Lung (tissue), 12 donors: Measurements from ENCODE around the gene BPTF. TPM values are rescaled to one million over a fixed set of nuclear protein-coding genes. Genes with fewer than 3 reads are reported as not detected.
"Not testable (repeated sequence)": the region's sequence is repeated elsewhere in the genome, so short reads cannot be mapped to it uniquely, and the experiment has no call there.

Experiments used
- ATAC-seq: fragments of 200-7000 bp; cut with Tn5 transposase; one replicate; pipeline ENCODE4 v1.9.1; 2020; ENCODE audit warnings: moderate number of reproducible peaks; ENCODE audit not compliant: insufficient read depth, low FRiP score
- DNase-seq, 3 donors: peaks; one replicate each; pipeline ENCODE4 v3.0.0-alpha.2; 2013 to 2017
- H3K27ac ChIP-seq, 2 donors: one replicate each; pipeline ENCODE4 v1.5.1; 2013; ENCODE audit warnings: mild to moderate bottlenecking in 2 of 2, moderate library complexity in 2 of 2, control low read depth in 1 of 2, inconsistent platforms in 1 of 2, low read depth in 1 of 2, low read length in 1 of 2
- H3K27me3 ChIP-seq, 3 donors: one replicate each; pipeline ENCODE4 v1.5.1; 2013; ENCODE audit warnings: low read length in 2 of 3; ENCODE audit not compliant: control insufficient read depth in 3 of 3, insufficient read depth in 3 of 3
- H3K36me3 ChIP-seq, 4 donors: one replicate each; pipeline ENCODE4 v1.5.1; 2013; ENCODE audit warnings: low read length in 4 of 4, mild to moderate bottlenecking in 1 of 4, moderate library complexity in 1 of 4; ENCODE audit not compliant: control insufficient read depth in 4 of 4, insufficient read depth in 4 of 4
- H3K4me1 ChIP-seq, 5 donors: one replicate each; pipeline ENCODE4 v1.5.1; 2013; ENCODE audit warnings: low read length in 5 of 5, mild to moderate bottlenecking in 2 of 5, moderate library complexity in 1 of 5; ENCODE audit not compliant: control insufficient read depth in 5 of 5, insufficient read depth in 5 of 5
- H3K4me3 ChIP-seq: one replicate; pipeline ENCODE4 v1.5.1; 2013; ENCODE audit warnings: mild to moderate bottlenecking, control low read depth, moderate library complexity
- H3K9ac ChIP-seq, 2 donors: one replicate each; pipeline ENCODE4 v1.5.1; 2013; ENCODE audit warnings: low read length in 2 of 2, control low read depth in 1 of 2; ENCODE audit not compliant: insufficient read depth in 1 of 2
- H3K9me3 ChIP-seq, 4 donors: one replicate each; pipeline ENCODE4 v1.5.1; 2013; ENCODE audit warnings: low read length in 3 of 4, mild to moderate bottlenecking in 1 of 4, moderate library complexity in 1 of 4; ENCODE audit not compliant: control insufficient read depth in 4 of 4, insufficient read depth in 3 of 4
- WGBS, 2 donors: extraction: QIAGEN DNeasy Blood & Tissue Kit; methylation state at CpG; one replicate each; pipeline ENCODE4 v1.1.7; 2013; 5-methylcytosine and 5-hydroxymethylcytosine counted together
- polyA plus RNA-seq, 2 donors: library from polyadenylated mRNA; stranded (reverse); fragments of 200-250 nt; gene quantifications; one replicate each; pipeline ENCODE4 v1.2.1, GENCODE V29; 2013
- total RNA-seq, 2 donors: library from RNA; depleted of rRNA in 1 of 2; stranded (reverse); fragments of >200 nt in 1 of 2; gene quantifications; one replicate each; pipeline ENCODE4 v1.2.1, GENCODE V29; 2014 to 2021
- TF ChIP-seq, protein P1 (sequence below): IDR thresholded peaks from 2 replicates; pipeline ENCODE4 v1.5.1; 2012; ENCODE audit warnings: mild to moderate bottlenecking; ENCODE audit errors: control extremely low read depth, extremely low read depth
- donor health status: control.
- donor health status: control.
- donor health status: Bipolar disorder and iron deficiency.
- donor health status: healthy.
- donor health status: DM: yes; HTN: yes; CAD: no.

Gene BPTF
- total and polyA plus RNA-seq, 4 donors = 12.2 to 179 (median 47.4) TPM

DNA sequence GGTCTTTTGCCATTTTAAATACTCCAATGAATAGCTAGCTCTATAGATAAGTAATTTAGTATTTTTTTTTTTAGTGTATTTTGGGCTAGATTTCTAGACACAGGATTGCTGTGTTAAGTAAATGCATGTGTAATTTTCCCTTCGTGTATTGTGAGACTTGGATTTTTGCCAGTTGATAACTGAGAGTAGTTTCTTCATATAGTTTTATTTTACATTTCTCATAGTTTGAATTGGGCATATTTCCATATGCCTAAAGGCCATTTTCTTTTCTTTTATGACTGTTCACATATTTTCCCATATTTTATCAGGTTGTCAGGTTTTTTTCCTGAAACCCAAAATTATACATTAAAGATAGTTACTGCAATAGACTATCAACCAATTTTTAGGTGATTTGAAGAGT is 59.4 kb downstream of the BPTF start:
- H3K27me3 ChIP-seq = no peaks in the 10 kb centered on the region
- TF ChIP-seq, protein P1, sequence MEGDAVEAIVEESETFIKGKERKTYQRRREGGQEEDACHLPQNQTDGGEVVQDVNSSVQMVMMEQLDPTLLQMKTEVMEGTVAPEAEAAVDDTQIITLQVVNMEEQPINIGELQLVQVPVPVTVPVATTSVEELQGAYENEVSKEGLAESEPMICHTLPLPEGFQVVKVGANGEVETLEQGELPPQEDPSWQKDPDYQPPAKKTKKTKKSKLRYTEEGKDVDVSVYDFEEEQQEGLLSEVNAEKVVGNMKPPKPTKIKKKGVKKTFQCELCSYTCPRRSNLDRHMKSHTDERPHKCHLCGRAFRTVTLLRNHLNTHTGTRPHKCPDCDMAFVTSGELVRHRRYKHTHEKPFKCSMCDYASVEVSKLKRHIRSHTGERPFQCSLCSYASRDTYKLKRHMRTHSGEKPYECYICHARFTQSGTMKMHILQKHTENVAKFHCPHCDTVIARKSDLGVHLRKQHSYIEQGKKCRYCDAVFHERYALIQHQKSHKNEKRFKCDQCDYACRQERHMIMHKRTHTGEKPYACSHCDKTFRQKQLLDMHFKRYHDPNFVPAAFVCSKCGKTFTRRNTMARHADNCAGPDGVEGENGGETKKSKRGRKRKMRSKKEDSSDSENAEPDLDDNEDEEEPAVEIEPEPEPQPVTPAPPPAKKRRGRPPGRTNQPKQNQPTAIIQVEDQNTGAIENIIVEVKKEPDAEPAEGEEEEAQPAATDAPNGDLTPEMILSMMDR = no peak
- 37 to 52% methylated on average over 1 of the region's 1 CpG for whole genome bisulfite sequencing, 2 donors
- no peak overlapping the region for H3K4me3 ChIP-seq
- ATAC-seq (no peak), DNase-seq (peak in 2 of 3 donors; percentile 12 to 15)
- no peaks in the 10 kb centered on the region for H3K9me3 ChIP-seq
- H3K27ac ChIP-seq = no peak overlapping the region
- peaks cover 2 to 13% (median 11%) of the 10 kb centered on the region in 4 donors for H3K36me3 ChIP-seq
- no peak overlapping the region for H3K9ac ChIP-seq
- peaks cover 0 to 2% (median 0%) of the 10 kb centered on the region in 5 donors for H3K4me1 ChIP-seq

DNA sequence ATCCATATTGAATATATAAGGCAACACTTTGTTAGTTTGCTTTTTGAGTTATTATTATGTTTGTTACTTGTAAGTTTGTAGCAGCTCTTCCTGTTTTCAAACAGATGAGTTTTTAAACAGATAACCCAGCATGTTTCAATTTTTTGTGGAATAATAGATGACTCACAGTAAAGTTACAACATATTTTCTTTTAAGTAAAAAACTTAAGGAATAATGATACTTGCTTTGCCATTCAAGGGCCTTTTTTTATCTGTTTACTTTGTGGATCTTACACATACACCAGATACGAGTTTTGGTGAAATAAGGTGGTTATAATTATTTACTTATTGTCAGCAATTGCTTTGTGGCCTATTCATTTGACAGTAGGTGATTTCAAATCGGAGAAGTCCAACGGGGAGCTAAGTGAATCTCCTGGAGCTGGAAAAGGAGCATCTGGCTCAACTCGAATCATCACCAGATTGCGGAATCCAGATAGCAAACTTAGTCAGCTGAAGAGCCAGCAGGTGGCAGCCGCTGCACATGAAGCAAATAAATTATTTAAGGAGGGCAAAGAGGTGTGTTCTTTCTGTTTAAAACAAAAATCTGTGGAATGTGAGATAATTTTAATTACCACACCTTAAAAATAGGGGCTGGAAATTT is 66.3 kb downstream of the BPTF start:
- no peak overlapping the region for H3K4me3 ChIP-seq
- TF ChIP-seq, protein P1 = no peak
- no peaks in the 10 kb centered on the region for H3K9me3 ChIP-seq
- H3K9ac ChIP-seq = no peak overlapping the region
- DNase-seq (peak in 2 of 3 donors; percentile 13 to 24), ATAC-seq (no peak)
- WGBS, 2 donors = 59 to 77% methylated on average over 6 of the region's 6 CpGs
- no peaks in the 10 kb centered on the region for H3K4me1 ChIP-seq
- H3K36me3 ChIP-seq = peaks cover 10 to 38% (median 17%) of the 10 kb centered on the region in 4 donors
- H3K27me3 ChIP-seq = no peaks in the 10 kb centered on the region
- no peak overlapping the region for H3K27ac ChIP-seq

DNA sequence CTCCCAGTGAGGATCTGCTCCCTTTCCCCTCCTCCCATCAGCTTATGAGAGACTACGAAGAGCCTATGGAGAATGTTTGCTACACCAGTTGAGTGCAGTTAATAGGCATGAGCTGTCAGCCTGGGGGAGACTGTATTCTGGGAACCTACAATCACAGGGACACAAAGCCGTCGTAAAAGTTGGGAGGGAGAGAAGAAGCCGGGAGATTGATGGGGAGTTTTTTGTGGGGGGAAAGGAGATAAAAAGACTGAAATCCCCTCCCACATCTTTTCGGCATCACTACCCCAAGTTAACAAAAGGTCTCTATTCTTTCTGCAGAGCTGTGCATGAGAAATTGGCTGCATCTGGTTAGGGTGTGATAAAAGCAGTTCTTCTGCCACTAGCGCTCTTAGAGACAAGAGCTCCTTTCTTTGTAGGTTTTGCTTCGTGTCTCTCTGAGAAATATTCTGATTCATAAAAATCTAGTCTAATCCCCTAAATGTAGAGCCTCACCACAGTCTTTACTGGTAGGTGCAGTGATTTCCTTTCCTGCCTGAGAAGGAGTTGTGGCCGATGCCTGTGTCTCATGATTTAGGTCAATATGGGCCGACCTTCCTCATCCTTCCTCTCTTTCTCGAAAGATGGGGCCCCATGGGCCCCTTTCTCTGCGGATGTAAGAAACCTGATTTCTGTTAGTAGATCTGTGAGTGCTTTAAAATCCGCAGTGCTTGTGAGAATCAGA is 77.4 kb downstream of the BPTF start:
- Histone ChIP-seq H3K36me3 (peaks cover 17 to 42% (median 19%) of the 10 kb centered on the region in 4 donors), H3K27me3 (no peaks in the 10 kb centered on the region), H3K9me3 (no peaks in the 10 kb centered on the region), H3K9ac (no peak overlapping the region), H3K4me3 (no peak overlapping the region), H3K27ac (no peak overlapping the region), H3K4me1 (no peaks in the 10 kb centered on the region)
- TF ChIP-seq, protein P1 = no peak
- 86 to 90% methylated on average over 12 of the region's 12 CpGs for WGBS, 2 donors
- ATAC-seq (no peak), DNase-seq (no peak)

DNA sequence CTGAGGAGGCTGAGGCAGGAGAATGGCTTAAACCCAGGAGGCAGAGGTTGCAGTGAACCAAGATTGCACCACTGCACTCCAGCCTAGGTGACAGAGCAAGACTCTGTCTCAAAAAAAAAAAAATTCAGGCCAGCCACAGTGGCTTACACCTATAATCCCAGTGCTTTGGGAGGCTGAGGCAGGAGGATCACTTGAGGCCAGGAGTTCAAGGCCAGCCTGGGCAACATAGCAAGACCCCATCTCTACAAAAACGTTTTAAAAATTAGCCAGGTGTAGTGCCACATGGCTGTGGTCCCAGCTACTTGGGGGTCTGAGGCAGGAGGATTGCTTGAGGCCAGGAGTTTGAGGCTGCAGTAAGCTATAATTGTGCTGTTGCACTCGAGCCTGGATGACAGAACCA is 80.0 kb downstream of the BPTF start:
- not testable (repeated sequence) for ATAC-seq, H3K9me3 ChIP-seq, H3K27ac ChIP-seq, H3K9ac ChIP-seq, H3K4me1 ChIP-seq, DNase-seq, H3K4me3 ChIP-seq, H3K27me3 ChIP-seq
- 79 to 80% methylated on average over 2 of the region's 2 CpGs for WGBS, 2 donors
- H3K36me3 ChIP-seq = peaks cover 15 to 45% (median 19%) of the 10 kb centered on the region in 4 donors

DNA sequence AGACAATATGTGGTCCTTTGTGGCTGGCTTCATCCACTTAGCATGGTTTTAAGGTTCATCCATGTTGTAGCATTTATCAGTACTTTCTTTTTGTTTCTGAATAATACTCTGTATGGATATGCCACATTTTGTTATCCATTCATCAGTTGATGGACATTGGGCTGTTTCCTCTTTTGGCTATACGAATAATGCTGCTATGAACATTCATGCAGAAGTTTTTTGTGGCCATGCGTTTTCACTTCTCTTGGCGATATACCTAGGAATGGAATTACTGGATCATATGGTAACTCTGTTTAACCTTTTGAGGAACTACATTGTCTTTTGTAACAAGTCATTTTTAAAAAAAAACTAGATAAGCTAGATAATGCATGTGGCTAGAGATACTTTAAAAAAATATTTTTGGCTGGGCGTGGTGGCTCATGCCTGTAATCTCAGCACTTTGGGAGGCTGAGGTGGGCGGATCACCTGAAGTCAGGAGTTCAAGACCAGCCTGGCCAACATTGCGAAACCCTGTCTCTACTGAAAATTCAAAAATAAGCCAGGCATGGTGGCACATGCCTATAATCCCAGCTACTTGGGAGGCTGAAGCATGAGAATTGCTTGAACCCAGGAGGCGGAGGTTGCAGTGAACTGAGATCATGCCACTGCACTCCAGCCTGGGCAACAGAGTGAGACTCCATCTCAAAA is 85.0 kb downstream of the BPTF start:
- H3K9ac ChIP-seq, H3K4me1 ChIP-seq, ATAC-seq, H3K27me3 ChIP-seq, H3K4me3 ChIP-seq, DNase-seq, H3K9me3 ChIP-seq, H3K27ac ChIP-seq: not testable (repeated sequence)
- 87 to 93% methylated on average over 7 of the region's 7 CpGs for WGBS, 2 donors
- H3K36me3 ChIP-seq = peaks cover 12 to 43% (median 28%) of the 10 kb centered on the region in 4 donors
